BJ (cell line): Measurements from ENCODE around the gene RNF220. TPM values are rescaled to one million over a fixed set of nuclear protein-coding genes. Genes with fewer than 3 reads are reported as not detected.

Experiments used
- CTCF ChIA-PET: fragments of 350-600 bp; formaldehyde crosslinking; extraction: SDS; loops from one replicate; lab custom pipeline; 2021; ENCODE audit warnings: antibody characterized with exemption, inconsistent platforms; lab: Yijun Ruan, JAX
- POLR2A ChIA-PET: fragments of 300-600 bp; sonication (Branson Sonifier 250); formaldehyde crosslinking; extraction: SDS; loops from one replicate; lab custom pipeline; 2021; ENCODE audit warnings: antibody characterized with exemption; lab: Charles Lee
- DNase-seq: peaks from one replicate; pipeline ENCODE4 v3.0.0-alpha.2; 2011; ENCODE audit warnings: low read depth
- H3K27me3 ChIP-seq: 2 replicates; pipeline ENCODE4 v1.6.0; 2011; ENCODE audit warnings: low read length; ENCODE audit not compliant: control insufficient read depth, insufficient read depth
- H3K36me3 ChIP-seq: 2 replicates; pipeline ENCODE4 v1.5.1; 2011; ENCODE audit warnings: low read length; ENCODE audit not compliant: control insufficient read depth, insufficient read depth
- H3K4me3 ChIP-seq: 2 replicates; pipeline ENCODE4 v1.5.1; 2011; ENCODE audit warnings: low read depth, mild to moderate bottlenecking, control low read depth, low read length
- CTCF ChIP-seq: IDR thresholded peaks from 2 replicates; pipeline ENCODE4 v1.5.1; 2011; ENCODE audit warnings: low read depth, mild to moderate bottlenecking, control low read depth, inconsistent platforms, low read length, moderate library complexity; ENCODE audit not compliant: insufficient read depth
- polyA plus RNA-seq: library from polyadenylated mRNA; depleted of rRNA; stranded (reverse); fragments of >200 nt; gene quantifications from 2 replicates; pipeline ENCODE4 v1.2.3, GENCODE V29; 2011

RNF220 gene
- polyA plus RNA-seq, 1 experiment, result 65.4 TPM

GRCh38 chr1:44585315-44585920, 180.4 kb downstream of the RNF220 start:
- peaks cover 16% of the 10 kb centered on the region for H3K27me3 ChIP-seq
- POLR2A ChIA-PET, result no interaction called here

DNA sequence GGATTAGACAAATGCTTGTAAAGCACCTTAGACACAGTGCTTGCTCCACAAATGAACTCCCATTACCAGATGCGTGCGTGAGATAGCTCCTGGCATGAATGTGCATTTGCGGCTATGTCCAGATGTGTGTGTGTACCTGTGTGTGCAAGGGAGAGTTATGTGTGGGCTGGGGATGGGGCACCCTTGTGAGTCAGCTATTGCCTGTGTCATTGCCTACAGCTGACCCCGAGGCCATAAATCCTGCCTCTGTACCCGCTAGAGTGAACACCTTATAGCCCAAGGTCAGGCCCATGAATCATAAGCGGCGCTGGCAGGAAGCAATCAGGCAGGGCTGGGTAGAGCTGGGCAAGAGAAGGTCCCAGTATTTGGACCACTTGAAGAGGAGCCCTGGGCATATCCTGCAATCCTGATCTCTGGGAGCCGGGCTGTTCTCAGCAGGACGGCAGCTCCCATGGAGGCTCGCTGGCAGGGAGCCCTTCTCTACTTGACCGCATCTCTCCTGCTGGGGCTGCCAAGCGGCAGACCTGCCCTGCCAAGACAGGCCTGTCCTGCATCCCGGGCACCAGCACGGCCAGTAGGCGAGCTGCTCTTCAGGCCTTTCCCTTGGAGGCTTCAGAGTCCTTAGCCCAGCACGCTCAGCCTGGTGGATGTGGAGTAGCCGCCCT, 182.9 kb downstream of the RNF220 start:
- H3K4me3 ChIP-seq, result no peak overlapping the region
- H3K36me3 ChIP-seq, result no peaks in the 10 kb centered on the region
- no peak for DNase-seq
- ChIA-PET POLR2A (no interaction called here), CTCF (interaction anchor here (1.0 to 1.2 kb wide), 2 partner anchors 22 to 210 kb away, joined by 3 to 4 read pairs; no protein-coding TSS in a partner anchor)
- TF ChIP-seq CTCF, result no peak
- peaks cover 13% of the 10 kb centered on the region for H3K27me3 ChIP-seq

More at GRCh38 chr1:44585315-44585920, 180.4 kb downstream of the RNF220 start:
- no peak overlapping the region for H3K4me3 ChIP-seq
- no peaks in the 10 kb centered on the region for H3K36me3 ChIP-seq
- no peak for TF ChIP-seq CTCF
- no peak for DNase-seq
- CTCF ChIA-PET, result interaction anchor here (1.0 to 2.6 kb wide), 2 partner anchors 9 to 70 kb away, joined by 4 to 17 read pairs; no protein-coding TSS in a partner anchor

DNA sequence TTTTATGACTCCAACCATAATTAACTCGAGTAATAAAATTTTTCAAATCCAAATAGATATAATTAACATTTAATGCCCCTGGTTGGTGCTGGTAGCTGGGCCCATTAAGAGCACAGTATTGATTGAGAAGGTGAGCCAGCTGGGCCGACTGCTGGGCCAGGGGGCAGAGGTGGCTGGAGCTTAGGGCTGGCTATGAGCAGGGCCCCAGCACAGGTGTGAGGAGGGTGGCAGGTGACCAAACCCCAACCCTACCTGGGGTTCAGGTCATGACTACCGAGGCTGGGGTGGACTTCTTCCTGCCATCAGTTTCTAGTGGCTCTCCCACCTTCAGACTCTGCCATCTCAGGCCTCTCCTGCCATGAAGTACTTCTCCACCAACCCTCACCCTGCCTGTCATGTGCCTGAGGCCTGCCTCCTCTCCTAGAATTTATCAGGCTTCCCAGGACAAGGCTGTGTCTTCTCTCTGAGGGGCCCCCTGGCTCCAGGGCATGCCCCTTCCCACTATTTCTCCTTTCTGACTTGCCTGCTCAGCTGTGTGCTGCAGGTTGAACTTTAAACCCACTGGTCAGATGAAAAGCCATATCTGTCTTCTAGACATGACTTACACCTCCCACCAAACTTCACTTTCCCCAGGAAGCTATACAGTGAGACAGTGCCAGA, 183.6 kb downstream of the RNF220 start:
- no peak for TF ChIP-seq CTCF
- POLR2A ChIA-PET, result no interaction called here
- CTCF ChIA-PET, result interaction anchor here (1.2 kb wide), 1 partner anchor 21 kb away, joined by 3 read pairs; no protein-coding TSS in a partner anchor

GRCh38 chr1:44590475-44590874, 185.4 kb downstream of the RNF220 start:
- no peaks in the 10 kb centered on the region for H3K36me3 ChIP-seq
- POLR2A ChIA-PET, result no interaction called here
- CTCF ChIA-PET, result interaction anchor here (0.9 to 6.9 kb wide), 4 partner anchors 55 to 373 kb away, joined by 3 to 124 read pairs (median 5); no protein-coding TSS in a partner anchor

More for the DNA sequence above, 183.6 kb downstream of the RNF220 start:
- Histone ChIP-seq H3K27me3 (peaks cover 13% of the 10 kb centered on the region), H3K36me3 (no peaks in the 10 kb centered on the region), H3K4me3 (no peak overlapping the region)
- DNase-seq, result no peak

More at GRCh38 chr1:44590475-44590874, 185.4 kb downstream of the RNF220 start:
- no peak overlapping the region for H3K4me3 ChIP-seq
- TF ChIP-seq CTCF, result no peak
- no peak for DNase-seq
- H3K27me3 ChIP-seq, result peaks cover 8% of the 10 kb centered on the region
